Tibial artery (tissue), 4 donors: ENCODE measurements around the gene CRX.
"Not testable (repeated sequence)": the region's sequence is repeated elsewhere in the genome, so short reads cannot be mapped to it uniquely, and the experiment has no call there.

ENCODE experiments used
- DNase-seq, 2 donors: peaks; one replicate each; pipeline ENCODE4 v3.0.0-alpha.2; 2019
- H3K27ac ChIP-seq, 2 donors: fragments of 200-600 bp; sonication (generic) in 1 of 2; 1 replicate in 1 of 2; 2 replicates in 1 of 2; pipeline ENCODE4 v1.5.1; 2018 to 2019; ENCODE audit warnings: mild to moderate bottlenecking in 1 of 2
- H3K27me3 ChIP-seq, 2 donors: fragments of 200-600 bp; sonication (generic) in 1 of 2; one replicate each; pipeline versions ENCODE4 v1.5.1 to v1.6.0; 2016 to 2019
- H3K36me3 ChIP-seq, 3 donors: fragments of 200-600 bp; sonication (generic) in 2 of 3; one replicate each; pipeline ENCODE4 v1.5.1; 2016 to 2019; ENCODE audit warnings: mild to moderate bottlenecking in 2 of 3
- H3K4me1 ChIP-seq, 4 donors: fragments of 200-600 bp; sonication (generic) in 2 of 4; 1 replicate in 3 of 4; 2 replicates in 1 of 4; pipeline ENCODE4 v1.5.1; 2016 to 2019
- H3K4me3 ChIP-seq, 2 donors: fragments of 200-600 bp; sonication (generic) in 1 of 2; 1 replicate in 1 of 2; 2 replicates in 1 of 2; pipeline ENCODE4 v1.5.1; 2018 to 2019; ENCODE audit warnings: mild to moderate bottlenecking in 2 of 2
- H3K9me3 ChIP-seq, 3 donors: fragments of 200-600 bp; sonication (generic) in 1 of 3; one replicate each; pipeline ENCODE4 v1.5.1; 2016 to 2019
- CTCF ChIP-seq, 2 experiments: fragments of 200-600 bp in 1 of 2; fragments of 450-650 bp in 1 of 2; IDR thresholded peaks; one replicate each; pipeline ENCODE4 v1.5.1; 2017 to 2019; ENCODE audit warnings: antibody characterized with exemption in 2 of 2, mild to moderate bottlenecking in 1 of 2, moderate library complexity in 1 of 2
- intact Hi-C: fragments of 100-400 bp; cut with DNase I; formaldehyde crosslinking; loops from one replicate; pipeline ENCODE4 v1.15.0; 2023; ENCODE audit warnings: low total_unique reads

CRX gene

GRCh38 chr19:47842941-47843340 lies 21.2 kb downstream of the CRX start:
- H3K9me3 ChIP-seq: no peaks in the 10 kb centered on the region
- DNase-seq: no peak
- intact Hi-C loops: no loop called here
- no peak for TF ChIP-seq CTCF (IDR thresholded peaks at IDR 0.05)
- peaks cover 0 to 38% of the 10 kb centered on the region in 2 donors for H3K27me3 ChIP-seq
- no peaks in the 10 kb centered on the region for H3K36me3 ChIP-seq
- H3K4me1 ChIP-seq: no peaks in the 10 kb centered on the region
- no peak overlapping the region for H3K4me3 ChIP-seq
- no peak overlapping the region for H3K27ac ChIP-seq

GRCh38 chr19:47848425-47848822 lies 26.7 kb downstream of the CRX start:
- Histone ChIP-seq H3K27ac (no peak overlapping the region), H3K36me3 (no peaks in the 10 kb centered on the region), H3K4me3 (no peak overlapping the region), H3K27me3 (peaks cover 0 to 57% of the 10 kb centered on the region in 2 donors), H3K9me3 (no peaks in the 10 kb centered on the region), H3K4me1 (no peaks in the 10 kb centered on the region)
- intact Hi-C loops: no loop called here
- no peak for DNase-seq
- no peak for TF ChIP-seq CTCF (IDR thresholded peaks at IDR 0.05)

- intact Hi-C loops: no loop called here
- H3K27ac ChIP-seq: no peak overlapping the region
- TF ChIP-seq CTCF (IDR thresholded peaks at IDR 0.05): no peak
- peaks cover 0 to 63% of the 10 kb centered on the region in 2 donors for H3K27me3 ChIP-seq
- H3K4me3 ChIP-seq: no peak overlapping the region
- DNase-seq: no peak
- H3K4me1 ChIP-seq: no peaks in the 10 kb centered on the region
- H3K9me3 ChIP-seq: no peaks in the 10 kb centered on the region
- H3K36me3 ChIP-seq: no peaks in the 10 kb centered on the region
Observed at GRCh38 chr19:47848823-47849473, 27.2 kb downstream of the CRX start.

- Histone ChIP-seq H3K36me3 (no peaks in the 10 kb centered on the region), H3K4me3 (no peak overlapping the region), H3K4me1 (no peaks in the 10 kb centered on the region), H3K27ac (no peak overlapping the region), H3K9me3 (no peaks in the 10 kb centered on the region), H3K27me3 (peaks cover 0 to 64% of the 10 kb centered on the region in 2 donors)
- intact Hi-C loops: no loop called here
- DNase-seq: no peak
- no peak for TF ChIP-seq CTCF (IDR thresholded peaks at IDR 0.05)
Observed at GRCh38 chr19:47853003-47853402, 31.3 kb downstream of the CRX start.

- no peaks in the 10 kb centered on the region for H3K4me1 ChIP-seq
- H3K27ac ChIP-seq: no peak overlapping the region
- no peak for DNase-seq
- no peak for TF ChIP-seq CTCF (IDR thresholded peaks at IDR 0.05)
- H3K9me3 ChIP-seq: no peaks in the 10 kb centered on the region
- no peak overlapping the region for H3K4me3 ChIP-seq
- no peaks in the 10 kb centered on the region for H3K36me3 ChIP-seq
- H3K27me3 ChIP-seq: peaks cover 0 to 60% of the 10 kb centered on the region in 2 donors
- intact Hi-C loops: no loop called here
Observed at GRCh38 chr19:47854459-47854858, 32.7 kb downstream of the CRX start.

- peaks cover 0 to 41% of the 10 kb centered on the region in 2 donors for H3K27me3 ChIP-seq
- H3K4me3 ChIP-seq, H3K4me1 ChIP-seq, H3K9me3 ChIP-seq, H3K36me3 ChIP-seq, DNase-seq, intact Hi-C loops, H3K27ac ChIP-seq: not testable (repeated sequence)
Observed at GRCh38 chr19:47858231-47858630, 36.5 kb downstream of the CRX start.

GRCh38 chr19:47858646-47859285 lies 37.0 kb downstream of the CRX start, which contains the start of gene TPRX2:
TPRX2 (plus strand) TSS chr19:47859235; CDS start chr19:47859247, 12 bp downstream.
- H3K36me3 ChIP-seq, H3K27ac ChIP-seq, intact Hi-C loops, DNase-seq, H3K4me3 ChIP-seq, H3K9me3 ChIP-seq, H3K4me1 ChIP-seq: not testable (repeated sequence)
- peaks cover 0 to 36% of the 10 kb centered on the region in 2 donors for H3K27me3 ChIP-seq

- not testable (repeated sequence) for H3K4me1 ChIP-seq, H3K27ac ChIP-seq, DNase-seq, H3K4me3 ChIP-seq, H3K36me3 ChIP-seq, H3K9me3 ChIP-seq
- intact Hi-C loops: loop anchor here (5.0 kb wide), 1 partner anchor 93 kb away; no protein-coding TSS in a partner anchor
- H3K27me3 ChIP-seq: peaks cover 0 to 32% of the 10 kb centered on the region in 2 donors
Observed at GRCh38 chr19:47859838-47860237, 38.1 kb downstream of the CRX start.
